ENCODE results near the gene STAT5A. TPM values are rescaled to one million over a fixed set of nuclear protein-coding genes. Genes with fewer than 3 reads are reported as not detected.

The STAT5A gene
- polyA plus RNA-seq (2012; ENCODE audit: insufficient read length, low read depth): 23.4 TPM

- TF ChIP-seq REST (IDR thresholded peaks at IDR 0.05; ENCODE audit: insufficient read depth in 1 of 2, low read depth in 2 of 2, low read length in 2 of 2) (no peak), FOXP2 (optimal IDR thresholded peaks at IDR 0.05; ENCODE audit: borderline replicate concordance, extremely low read depth, extremely low read length, insufficient read depth) (peak; percentile 24)
Measured at GRCh38 chr17:42287977-42288802, at the start of gene STAT5A. TSS of gene STAT5A (plus strand) at chr17:42288498. CDS start at chr17:42289412, 914 bp downstream.

GRCh38 chr17:42240201-42240600 is 48.1 kb upstream of the STAT5A start:
- TF ChIP-seq REST (IDR thresholded peaks at IDR 0.05; ENCODE audit: insufficient read depth in 1 of 2, low read depth in 2 of 2, low read length in 2 of 2): no peak
- TF ChIP-seq POLR2AphosphoS5 (IDR thresholded peaks at IDR 0.05; ENCODE audit: low read depth, low read length): no peak
- TF ChIP-seq TAF1 (IDR thresholded peaks at IDR 0.05; ENCODE audit: borderline replicate concordance, insufficient read depth, low read length): no peak
- no peak for TF ChIP-seq FOXP2 (optimal IDR thresholded peaks at IDR 0.05; ENCODE audit: borderline replicate concordance, extremely low read depth, extremely low read length, insufficient read depth)
- TF ChIP-seq SIN3A (IDR thresholded peaks at IDR 0.05; ENCODE audit: borderline replicate concordance, insufficient read depth, low read length): no peak

DNA sequence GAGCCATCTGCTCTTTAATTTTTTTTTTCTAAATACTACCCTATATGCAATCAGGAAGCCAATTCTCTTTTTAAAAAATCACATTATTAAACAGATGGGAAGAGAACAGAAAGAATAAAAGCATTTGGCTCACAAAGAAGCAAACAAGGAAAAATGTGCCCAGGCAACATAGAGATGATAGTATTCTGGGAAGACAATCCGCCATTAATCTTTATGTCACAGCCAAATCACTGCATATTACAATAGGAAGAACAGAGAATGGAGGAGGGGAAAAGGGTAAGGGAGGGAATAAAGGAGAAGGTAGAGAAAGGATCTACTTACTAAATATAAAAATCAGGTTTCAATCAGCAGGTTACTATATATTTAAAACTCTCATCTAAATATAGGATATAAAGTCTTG is 46.4 kb upstream of the STAT5A start:
- TF ChIP-seq POLR2AphosphoS5 (IDR thresholded peaks at IDR 0.05; ENCODE audit: low read depth, low read length): no peak
- TF ChIP-seq TAF1 (IDR thresholded peaks at IDR 0.05; ENCODE audit: borderline replicate concordance, insufficient read depth, low read length): no peak
- TF ChIP-seq REST (IDR thresholded peaks at IDR 0.05; ENCODE audit: insufficient read depth in 1 of 2, low read depth in 2 of 2, low read length in 2 of 2): no peak
- no peak for TF ChIP-seq FOXP2 (optimal IDR thresholded peaks at IDR 0.05; ENCODE audit: borderline replicate concordance, extremely low read depth, extremely low read length, insufficient read depth)
- no peak for TF ChIP-seq SIN3A (IDR thresholded peaks at IDR 0.05; ENCODE audit: borderline replicate concordance, insufficient read depth, low read length)

GRCh38 chr17:42243493-42243982 is 44.8 kb upstream of the STAT5A start:
- no peak for TF ChIP-seq FOXP2 (optimal IDR thresholded peaks at IDR 0.05; ENCODE audit: borderline replicate concordance, extremely low read depth, extremely low read length, insufficient read depth)
- no peak for TF ChIP-seq REST (IDR thresholded peaks at IDR 0.05; ENCODE audit: insufficient read depth in 1 of 2, low read depth in 2 of 2, low read length in 2 of 2)

All from PFSK-1 (cell line).